H1 (cell line): ENCODE data around the gene FAM151A. TPM values are rescaled to one million over a fixed set of nuclear protein-coding genes. Genes with fewer than 3 reads are reported as not detected.

Experiments used
- GABPA ChIP-seq: IDR thresholded peaks from 2 replicates; pipeline ENCODE4 v1.6.1; 2011; ENCODE audit warnings: mild to moderate bottlenecking, low read length, moderate library complexity, borderline replicate concordance; ENCODE audit not compliant: insufficient read depth
- SP4 ChIP-seq: IDR thresholded peaks from 2 replicates; pipeline ENCODE4 v1.6.1; 2012; ENCODE audit warnings: low read length, inconsistent platforms
- TAF7 ChIP-seq: optimal IDR thresholded peaks from 2 replicates; pipeline ENCODE3; 2011; ENCODE audit warnings: low read depth, mild to moderate bottlenecking, inconsistent platforms, low read length, moderate library complexity, borderline replicate concordance
- polyA plus RNA-seq, 7 experiments: library from polyadenylated mRNA; depleted of rRNA in 3 of 7; stranded (reverse) in 5 of 7; unstranded in 2 of 7; fragments of >200 nt in 5 of 7; fragments of 200-250 nt in 2 of 7; gene quantifications; 1 replicate in 5 of 7; 2 replicates in 1 of 7; 4 replicates in 1 of 7; pipeline versions ENCODE4 v1.2.1 to v1.2.3, GENCODE V29; 2011 to 2013; ENCODE audit warnings: missing spikeins in 2 of 7, mixed read lengths in 2 of 7
- total RNA-seq: library from RNA; stranded (reverse); fragmentation: NEBNext Ultra II Directional; extraction: Animal tissue kit (Norgen Biotek cat#: 25700); gene quantifications from 2 replicates; pipeline ENCODE4 v1.2.1, GENCODE V29; 2021
- TF ChIP-seq, protein P1 (sequence below): fragments of 300-600 bp; sonication (generic); IDR thresholded peaks from 2 replicates; pipeline ENCODE4 v1.7.1; 2012; ENCODE audit warnings: low read length, moderate library complexity, mild to moderate bottlenecking, inconsistent platforms; ENCODE audit not compliant: insufficient replicate concordance
- TF ChIP-seq, protein P2 (sequence below): IDR thresholded peaks from 2 replicates; pipeline ENCODE4 v1.6.1; 2011; ENCODE audit warnings: low read length, improper control_type of control experiment
- TF ChIP-seq, protein P3 (sequence below), 3 experiments: IDR thresholded peaks; 1 replicate in 2 of 3; 2 replicates in 1 of 3; pipeline versions ENCODE4 v1.5.1 to v1.6.1; 2011; ENCODE audit warnings: low read length in 3 of 3, mild to moderate bottlenecking in 3 of 3, inconsistent platforms in 2 of 3, low read depth in 1 of 3, moderate library complexity in 1 of 3; ENCODE audit not compliant: insufficient read depth in 1 of 3; ENCODE audit errors: control extremely low read depth in 1 of 3

FAM151A gene
- total and polyA plus RNA-seq, 2 of the 8 experiments (the other 6 are each of a cell fraction or from before 2014, with no cell fraction given): not detected

DNA sequence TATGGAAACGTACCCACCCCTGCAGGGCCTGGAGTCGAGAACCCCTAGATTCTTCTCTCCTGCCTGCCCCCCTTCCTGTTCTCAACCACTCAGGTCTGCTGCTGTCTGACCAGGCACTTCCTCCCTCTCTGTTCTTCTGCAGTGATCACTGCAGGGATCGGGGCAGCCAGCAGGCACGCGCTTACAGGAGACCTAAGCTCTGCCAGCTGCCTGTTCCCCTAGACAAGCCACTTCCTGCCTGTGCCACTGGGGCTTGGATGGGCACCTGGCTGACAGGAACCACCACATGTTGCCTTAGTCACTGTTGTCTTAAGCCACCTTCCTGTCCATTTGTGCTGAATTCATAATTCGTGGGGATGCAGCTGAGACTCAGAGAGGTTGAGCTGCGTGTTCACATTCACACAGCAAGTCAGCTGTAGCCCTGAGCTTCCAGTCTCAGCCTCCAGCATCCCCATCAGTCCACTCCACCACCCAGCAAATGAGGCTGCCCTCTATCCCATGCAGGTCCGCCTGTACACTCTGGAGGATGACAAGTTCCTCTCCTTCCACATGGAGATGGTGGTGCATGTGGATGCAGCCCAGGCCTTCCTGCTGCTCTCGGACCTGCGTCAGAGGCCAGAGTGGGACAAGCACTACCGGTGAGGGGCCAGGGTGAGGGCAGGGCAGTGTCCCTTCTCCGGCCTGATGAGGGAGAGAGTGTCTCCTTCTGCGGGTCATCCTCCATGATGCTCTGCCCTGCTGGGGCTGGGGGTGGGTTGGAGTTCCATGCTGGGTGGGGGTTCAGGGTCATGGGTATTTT is 18.6 kb downstream of the FAM151A start (continued):
- TF ChIP-seq, protein P1, sequence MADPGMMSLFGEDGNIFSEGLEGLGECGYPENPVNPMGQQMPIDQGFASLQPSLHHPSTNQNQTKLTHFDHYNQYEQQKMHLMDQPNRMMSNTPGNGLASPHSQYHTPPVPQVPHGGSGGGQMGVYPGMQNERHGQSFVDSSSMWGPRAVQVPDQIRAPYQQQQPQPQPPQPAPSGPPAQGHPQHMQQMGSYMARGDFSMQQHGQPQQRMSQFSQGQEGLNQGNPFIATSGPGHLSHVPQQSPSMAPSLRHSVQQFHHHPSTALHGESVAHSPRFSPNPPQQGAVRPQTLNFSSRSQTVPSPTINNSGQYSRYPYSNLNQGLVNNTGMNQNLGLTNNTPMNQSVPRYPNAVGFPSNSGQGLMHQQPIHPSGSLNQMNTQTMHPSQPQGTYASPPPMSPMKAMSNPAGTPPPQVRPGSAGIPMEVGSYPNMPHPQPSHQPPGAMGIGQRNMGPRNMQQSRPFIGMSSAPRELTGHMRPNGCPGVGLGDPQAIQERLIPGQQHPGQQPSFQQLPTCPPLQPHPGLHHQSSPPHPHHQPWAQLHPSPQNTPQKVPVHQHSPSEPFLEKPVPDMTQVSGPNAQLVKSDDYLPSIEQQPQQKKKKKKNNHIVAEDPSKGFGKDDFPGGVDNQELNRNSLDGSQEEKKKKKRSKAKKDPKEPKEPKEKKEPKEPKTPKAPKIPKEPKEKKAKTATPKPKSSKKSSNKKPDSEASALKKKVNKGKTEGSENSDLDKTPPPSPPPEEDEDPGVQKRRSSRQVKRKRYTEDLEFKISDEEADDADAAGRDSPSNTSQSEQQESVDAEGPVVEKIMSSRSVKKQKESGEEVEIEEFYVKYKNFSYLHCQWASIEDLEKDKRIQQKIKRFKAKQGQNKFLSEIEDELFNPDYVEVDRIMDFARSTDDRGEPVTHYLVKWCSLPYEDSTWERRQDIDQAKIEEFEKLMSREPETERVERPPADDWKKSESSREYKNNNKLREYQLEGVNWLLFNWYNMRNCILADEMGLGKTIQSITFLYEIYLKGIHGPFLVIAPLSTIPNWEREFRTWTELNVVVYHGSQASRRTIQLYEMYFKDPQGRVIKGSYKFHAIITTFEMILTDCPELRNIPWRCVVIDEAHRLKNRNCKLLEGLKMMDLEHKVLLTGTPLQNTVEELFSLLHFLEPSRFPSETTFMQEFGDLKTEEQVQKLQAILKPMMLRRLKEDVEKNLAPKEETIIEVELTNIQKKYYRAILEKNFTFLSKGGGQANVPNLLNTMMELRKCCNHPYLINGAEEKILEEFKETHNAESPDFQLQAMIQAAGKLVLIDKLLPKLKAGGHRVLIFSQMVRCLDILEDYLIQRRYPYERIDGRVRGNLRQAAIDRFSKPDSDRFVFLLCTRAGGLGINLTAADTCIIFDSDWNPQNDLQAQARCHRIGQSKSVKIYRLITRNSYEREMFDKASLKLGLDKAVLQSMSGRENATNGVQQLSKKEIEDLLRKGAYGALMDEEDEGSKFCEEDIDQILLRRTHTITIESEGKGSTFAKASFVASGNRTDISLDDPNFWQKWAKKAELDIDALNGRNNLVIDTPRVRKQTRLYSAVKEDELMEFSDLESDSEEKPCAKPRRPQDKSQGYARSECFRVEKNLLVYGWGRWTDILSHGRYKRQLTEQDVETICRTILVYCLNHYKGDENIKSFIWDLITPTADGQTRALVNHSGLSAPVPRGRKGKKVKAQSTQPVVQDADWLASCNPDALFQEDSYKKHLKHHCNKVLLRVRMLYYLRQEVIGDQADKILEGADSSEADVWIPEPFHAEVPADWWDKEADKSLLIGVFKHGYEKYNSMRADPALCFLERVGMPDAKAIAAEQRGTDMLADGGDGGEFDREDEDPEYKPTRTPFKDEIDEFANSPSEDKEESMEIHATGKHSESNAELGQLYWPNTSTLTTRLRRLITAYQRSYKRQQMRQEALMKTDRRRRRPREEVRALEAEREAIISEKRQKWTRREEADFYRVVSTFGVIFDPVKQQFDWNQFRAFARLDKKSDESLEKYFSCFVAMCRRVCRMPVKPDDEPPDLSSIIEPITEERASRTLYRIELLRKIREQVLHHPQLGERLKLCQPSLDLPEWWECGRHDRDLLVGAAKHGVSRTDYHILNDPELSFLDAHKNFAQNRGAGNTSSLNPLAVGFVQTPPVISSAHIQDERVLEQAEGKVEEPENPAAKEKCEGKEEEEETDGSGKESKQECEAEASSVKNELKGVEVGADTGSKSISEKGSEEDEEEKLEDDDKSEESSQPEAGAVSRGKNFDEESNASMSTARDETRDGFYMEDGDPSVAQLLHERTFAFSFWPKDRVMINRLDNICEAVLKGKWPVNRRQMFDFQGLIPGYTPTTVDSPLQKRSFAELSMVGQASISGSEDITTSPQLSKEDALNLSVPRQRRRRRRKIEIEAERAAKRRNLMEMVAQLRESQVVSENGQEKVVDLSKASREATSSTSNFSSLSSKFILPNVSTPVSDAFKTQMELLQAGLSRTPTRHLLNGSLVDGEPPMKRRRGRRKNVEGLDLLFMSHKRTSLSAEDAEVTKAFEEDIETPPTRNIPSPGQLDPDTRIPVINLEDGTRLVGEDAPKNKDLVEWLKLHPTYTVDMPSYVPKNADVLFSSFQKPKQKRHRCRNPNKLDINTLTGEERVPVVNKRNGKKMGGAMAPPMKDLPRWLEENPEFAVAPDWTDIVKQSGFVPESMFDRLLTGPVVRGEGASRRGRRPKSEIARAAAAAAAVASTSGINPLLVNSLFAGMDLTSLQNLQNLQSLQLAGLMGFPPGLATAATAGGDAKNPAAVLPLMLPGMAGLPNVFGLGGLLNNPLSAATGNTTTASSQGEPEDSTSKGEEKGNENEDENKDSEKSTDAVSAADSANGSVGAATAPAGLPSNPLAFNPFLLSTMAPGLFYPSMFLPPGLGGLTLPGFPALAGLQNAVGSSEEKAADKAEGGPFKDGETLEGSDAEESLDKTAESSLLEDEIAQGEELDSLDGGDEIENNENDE: no peak
- TF ChIP-seq, protein P2, sequence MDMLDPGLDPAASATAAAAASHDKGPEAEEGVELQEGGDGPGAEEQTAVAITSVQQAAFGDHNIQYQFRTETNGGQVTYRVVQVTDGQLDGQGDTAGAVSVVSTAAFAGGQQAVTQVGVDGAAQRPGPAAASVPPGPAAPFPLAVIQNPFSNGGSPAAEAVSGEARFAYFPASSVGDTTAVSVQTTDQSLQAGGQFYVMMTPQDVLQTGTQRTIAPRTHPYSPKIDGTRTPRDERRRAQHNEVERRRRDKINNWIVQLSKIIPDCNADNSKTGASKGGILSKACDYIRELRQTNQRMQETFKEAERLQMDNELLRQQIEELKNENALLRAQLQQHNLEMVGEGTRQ: no peak
- TF ChIP-seq, protein P3, sequence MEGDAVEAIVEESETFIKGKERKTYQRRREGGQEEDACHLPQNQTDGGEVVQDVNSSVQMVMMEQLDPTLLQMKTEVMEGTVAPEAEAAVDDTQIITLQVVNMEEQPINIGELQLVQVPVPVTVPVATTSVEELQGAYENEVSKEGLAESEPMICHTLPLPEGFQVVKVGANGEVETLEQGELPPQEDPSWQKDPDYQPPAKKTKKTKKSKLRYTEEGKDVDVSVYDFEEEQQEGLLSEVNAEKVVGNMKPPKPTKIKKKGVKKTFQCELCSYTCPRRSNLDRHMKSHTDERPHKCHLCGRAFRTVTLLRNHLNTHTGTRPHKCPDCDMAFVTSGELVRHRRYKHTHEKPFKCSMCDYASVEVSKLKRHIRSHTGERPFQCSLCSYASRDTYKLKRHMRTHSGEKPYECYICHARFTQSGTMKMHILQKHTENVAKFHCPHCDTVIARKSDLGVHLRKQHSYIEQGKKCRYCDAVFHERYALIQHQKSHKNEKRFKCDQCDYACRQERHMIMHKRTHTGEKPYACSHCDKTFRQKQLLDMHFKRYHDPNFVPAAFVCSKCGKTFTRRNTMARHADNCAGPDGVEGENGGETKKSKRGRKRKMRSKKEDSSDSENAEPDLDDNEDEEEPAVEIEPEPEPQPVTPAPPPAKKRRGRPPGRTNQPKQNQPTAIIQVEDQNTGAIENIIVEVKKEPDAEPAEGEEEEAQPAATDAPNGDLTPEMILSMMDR (IDR thresholded peaks at IDR 0.05; ENCODE audit: control extremely low read depth in 1 of 3, insufficient read depth in 1 of 3, low read depth in 1 of 3, low read length in 3 of 3): no peak
- TF ChIP-seq SP4 (no peak), TAF7 (no peak), GABPA (no peak)
